Muscle of arm (tissue), 12 donors: ENCODE data around the gene ACRBP. TPM values are rescaled to one million over a fixed set of nuclear protein-coding genes. Genes with fewer than 3 reads are reported as not detected.

Source experiments
- polyA plus RNA-seq, 12 donors: library from polyadenylated mRNA; unstranded; fragments of 120-200 nt; gene quantifications; one replicate each; pipeline ENCODE4 v1.2.1, GENCODE V29; 2013; ENCODE audit not compliant: insufficient read length in 12 of 12

The ACRBP gene
- polyA plus RNA-seq, 12 donors = 1.4 to 5.3 (median 2.7) TPM; not detected in 2

Other genes with a start within 250 kb of the ACRBP start
- gene CD27, start 202.5 kb downstream of the ACRBP start, polyA plus RNA-seq = 1 to 10 TPM in 4 of 12 donors, under 1 TPM in 5, not detected in 3; 0.54 to 3.3 (median 0.96) TPM
- gene TAPBPL, start 195.4 kb downstream of the ACRBP start, polyA plus RNA-seq = 10 to 100 TPM in 2 of 12 donors, 1 to 10 TPM in 8, not detected in 2; 5.0 to 15.8 (median 8.7) TPM
- gene VAMP1, start 176.8 kb downstream of the ACRBP start, polyA plus RNA-seq = 10 to 100 TPM in 6 of 12 donors, 1 to 10 TPM in 5, not detected in 1; 6.9 to 25.7 (median 11.9) TPM
- 100 to 1,000 TPM in 11 of 12 donors, not detected in 1; 104 to 178 (median 131) TPM for gene MRPL51, start 154.2 kb downstream of the ACRBP start, polyA plus RNA-seq
- gene NCAPD2, start 153.3 kb downstream of the ACRBP start, polyA plus RNA-seq = 10 to 100 TPM in 11 of 12 donors, not detected in 1; 28.7 to 53.7 (median 41.5) TPM
- gene GAPDH, start 112.9 kb downstream of the ACRBP start, polyA plus RNA-seq = 1,000 to 10,000 TPM in 11 of 12 donors, 100 to 1,000 TPM in 1; 984 to 5,913 (median 3,885) TPM
- gene IFFO1, start 91.4 kb downstream of the ACRBP start, polyA plus RNA-seq = 10 to 100 TPM in 11 of 12 donors, not detected in 1; 20.7 to 43.6 (median 28.0) TPM
- gene NOP2, start 79.1 kb downstream of the ACRBP start, polyA plus RNA-seq = 10 to 100 TPM in 11 of 12 donors, not detected in 1; 14.9 to 44.6 (median 21.7) TPM
- 100 to 1,000 TPM; 131 to 406 (median 159) TPM for gene CHD4, start 40.1 kb downstream of the ACRBP start, polyA plus RNA-seq
- gene LPAR5, start 11.5 kb downstream of the ACRBP start, polyA plus RNA-seq = 10 to 100 TPM in 1 of 12 donors, 1 to 10 TPM in 7, under 1 TPM in 3, not detected in 1; 0.77 to 16.4 (median 1.3) TPM
- gene ING4, start 15.7 kb upstream of the ACRBP start, polyA plus RNA-seq = 100 to 1,000 TPM in 1 of 12 donors, 10 to 100 TPM in 10, not detected in 1; 45.1 to 100 (median 52.8) TPM
- 10 to 100 TPM in 11 of 12 donors, not detected in 1; 41.4 to 79.9 (median 48.8) TPM for gene ZNF384, start 41.9 kb upstream of the ACRBP start, polyA plus RNA-seq
- gene PIANP, start 53.4 kb upstream of the ACRBP start, polyA plus RNA-seq = 10 to 100 TPM in 2 of 12 donors, 1 to 10 TPM in 9, not detected in 1; 2.7 to 31.7 (median 4.5) TPM
- gene COPS7A, start 76.6 kb upstream of the ACRBP start, polyA plus RNA-seq = 10 to 100 TPM in 11 of 12 donors, not detected in 1; 46.9 to 69.7 (median 61.2) TPM
- 100 to 1,000 TPM; 110 to 600 (median 130) TPM for gene MLF2, start 105.7 kb upstream of the ACRBP start, polyA plus RNA-seq
- gene PTMS, start 118.9 kb upstream of the ACRBP start, polyA plus RNA-seq = 1,000 to 10,000 TPM in 1 of 12 donors, 100 to 1,000 TPM in 11; 262 to 3,438 (median 337) TPM
- gene LAG3, start 125.1 kb upstream of the ACRBP start, polyA plus RNA-seq = 1 to 10 TPM in 2 of 12 donors, under 1 TPM in 8, not detected in 2; 0.16 to 1.4 (median 0.60) TPM
- gene CD4, start 142.1 kb upstream of the ACRBP start, polyA plus RNA-seq = 10 to 100 TPM in 3 of 12 donors, 1 to 10 TPM in 8, not detected in 1; 4.8 to 16.1 (median 6.6) TPM
- gene GPR162, start 174.4 kb upstream of the ACRBP start, polyA plus RNA-seq = 10 to 100 TPM in 11 of 12 donors, not detected in 1; 11.1 to 18.6 (median 16.0) TPM
- gene P3H3, start 181.0 kb upstream of the ACRBP start, polyA plus RNA-seq = 10 to 100 TPM in 11 of 12 donors, not detected in 1; 29.9 to 56.8 (median 36.3) TPM
- 10 to 100 TPM in 11 of 12 donors, not detected in 1; 14.0 to 40.6 (median 24.2) TPM for gene GNB3, start 193.5 kb upstream of the ACRBP start, polyA plus RNA-seq
- gene CDCA3, start 203.9 kb upstream of the ACRBP start, polyA plus RNA-seq = 10 to 100 TPM in 11 of 12 donors, not detected in 1; 11.5 to 31.8 (median 20.5) TPM
- 10 to 100 TPM in 11 of 12 donors, not detected in 1; 46.8 to 77.4 (median 59.6) TPM for gene USP5, start 204.7 kb upstream of the ACRBP start, polyA plus RNA-seq
- 1,000 to 10,000 TPM in 4 of 12 donors, 100 to 1,000 TPM in 7, not detected in 1; 520 to 1,204 (median 950) TPM for gene TPI1, start 220.1 kb upstream of the ACRBP start, polyA plus RNA-seq
- gene SPSB2, start 225.9 kb upstream of the ACRBP start, polyA plus RNA-seq = 1 to 10 TPM in 11 of 12 donors, not detected in 1; 3.0 to 9.9 (median 4.6) TPM